HG03442 (cell line): ENCODE measurements around the gene RILPL2.
"Not testable (repeated sequence)": the region's sequence is repeated elsewhere in the genome, so short reads cannot be mapped to it uniquely, and the experiment has no call there.

ENCODE experiments used
- ATAC-seq: cut with Tn5 transposase; IDR thresholded peaks from one replicate; pipeline ENCODE4 v1.9.1; 2021; ENCODE audit warnings: mild to moderate bottlenecking, moderate library complexity; ENCODE audit not compliant: unreplicated experiment

Gene RILPL2

GRCh38 chr12:123407269-123407668 lies 29.2 kb downstream of the RILPL2 start:
- not testable (repeated sequence) for ATAC-seq

- no peak for ATAC-seq
Observed at GRCh38 chr12:123404581-123404980, 31.9 kb downstream of the RILPL2 start.

- ATAC-seq, result no peak
Observed at GRCh38 chr12:123401753-123402683, 34.5 kb downstream of the RILPL2 start.

- no peak for ATAC-seq
Observed at GRCh38 chr12:123399255-123399617, 37.2 kb downstream of the RILPL2 start.

- ATAC-seq, result no peak
Observed at GRCh38 chr12:123398550-123399254, 37.8 kb downstream of the RILPL2 start.

- ATAC-seq, result no peak
Observed at GRCh38 chr12:123398177-123398549, 38.3 kb downstream of the RILPL2 start.

GRCh38 chr12:123397400-123397799 lies 39.1 kb downstream of the RILPL2 start:
- no peak for ATAC-seq

GRCh38 chr12:123396954-123397353 lies 39.5 kb downstream of the RILPL2 start:
- ATAC-seq, result no peak

- no peak for ATAC-seq
Observed at GRCh38 chr12:123396543-123396942, 39.9 kb downstream of the RILPL2 start.

GRCh38 chr12:123395236-123395635 lies 41.2 kb downstream of the RILPL2 start:
- ATAC-seq, result no peak

GRCh38 chr12:123393747-123394146 lies 42.7 kb downstream of the RILPL2 start:
- ATAC-seq, result no peak

- ATAC-seq, result no peak
Observed at GRCh38 chr12:123391546-123392343, 44.7 kb downstream of the RILPL2 start.

GRCh38 chr12:123390498-123391426 lies 45.7 kb downstream of the RILPL2 start:
- ATAC-seq, result no peak

- ATAC-seq, result peak; percentile 16
Observed at GRCh38 chr12:123389560-123390351, 46.7 kb downstream of the RILPL2 start.

- no peak for ATAC-seq
Observed at GRCh38 chr12:123388951-123389559, 47.4 kb downstream of the RILPL2 start.

- ATAC-seq, result peak; percentile 31
Observed at GRCh38 chr12:123388177-123388950, 48.1 kb downstream of the RILPL2 start.

GRCh38 chr12:123387508-123388176 lies 48.8 kb downstream of the RILPL2 start:
- no peak for ATAC-seq

- not testable (repeated sequence) for ATAC-seq
Observed at GRCh38 chr12:123385536-123385935, 50.9 kb downstream of the RILPL2 start.
